OCI-LY3 (cell line): ENCODE data around the gene OR1J4.

Experiments
- H2AFZ ChIP-seq: fragments of 200-600, 300-600 bp; shearing (Covaris generic); 2 replicates; pipeline ENCODE4 v1.6.0; 2014; ENCODE audit warnings: antibody characterized with exemption, low read depth, low read length
- H3K27ac ChIP-seq: fragments of 200-600, 300-600 bp; sonication (generic); 2 replicates; pipeline ENCODE4 v1.5.1; 2014; ENCODE audit warnings: mild to moderate bottlenecking, low read length, moderate library complexity, mixed read lengths
- H3K27me3 ChIP-seq: fragments of 200-600, 300-600 bp; sonication (generic); 2 replicates; pipeline ENCODE4 v1.6.1; 2014; ENCODE audit warnings: low read depth, low read length, mixed read lengths
- H3K36me3 ChIP-seq: fragments of 200-600, 300-600 bp; sonication (generic); replicated peaks from 2 replicates; pipeline ENCODE3; 2014; ENCODE audit warnings: low read depth, low read length, mixed read lengths
- H3K4me1 ChIP-seq: fragments of 300-600, 200-600 bp; sonication (generic); 2 replicates; pipeline ENCODE4 v1.6.1; 2014; ENCODE audit warnings: low read length, mixed read lengths
- H3K4me2 ChIP-seq: fragments of 200-600, 300-600 bp; sonication (generic); 2 replicates; pipeline ENCODE4 v1.6.1; 2014; ENCODE audit warnings: low read length, mixed read lengths
- H3K4me3 ChIP-seq: fragments of 300-600, 200-600 bp; sonication (generic); 2 replicates; pipeline ENCODE4 v1.5.1; 2014; ENCODE audit warnings: antibody characterized with exemption, mild to moderate bottlenecking, low read length, moderate library complexity
- H3K79me2 ChIP-seq: fragments of 300-600, 200-600 bp; shearing (Covaris generic); 2 replicates; pipeline ENCODE4 v1.6.1; 2014; ENCODE audit warnings: mild to moderate bottlenecking, low read length, mixed read lengths
- H3K9ac ChIP-seq: fragments of 300-600, 200-600 bp; shearing (Covaris generic); 2 replicates; pipeline ENCODE4 v1.6.0; 2014; ENCODE audit warnings: mild to moderate bottlenecking, low read length, moderate library complexity
- H3K9me3 ChIP-seq: fragments of 200-600, 300-600 bp; shearing (Covaris generic); 2 replicates; pipeline ENCODE4 v1.6.1; 2014; ENCODE audit warnings: low read length, mixed read lengths; ENCODE audit not compliant: insufficient read depth
- H4K20me1 ChIP-seq: fragments of 200-600, 300-600 bp; sonication (generic); 2 replicates; pipeline ENCODE4 v1.6.1; 2016; ENCODE audit warnings: low read length, mixed read lengths; ENCODE audit not compliant: insufficient read depth
- CTCF ChIP-seq: fragments of 200-600, 300-600 bp; sonication (generic); IDR thresholded peaks from 2 replicates; pipeline ENCODE4 v1.5.1; 2014; ENCODE audit warnings: antibody characterized with exemption, low read length, low read depth
- EZH2phosphoT487 ChIP-seq: fragments of 200-600 bp; shearing (Covaris generic); IDR thresholded peaks from 2 replicates; pipeline ENCODE4 v1.6.1; 2018; ENCODE audit warnings: antibody characterized with exemption, mixed run types, low read depth

The OR1J4 gene

GRCh38 chr9:122510502-122510901 is 8.4 kb upstream of the OR1J4 start, which contains the start of gene OR1J2:
OR1J2 (plus strand) TSS chr9:122510802; CDS start chr9:122510802, 0 bp downstream.
- H4K20me1 ChIP-seq: no peaks in the 10 kb centered on the region
- H3K4me1 ChIP-seq: no peaks in the 10 kb centered on the region
- no peak within 1 kb of the TSS for H2AFZ ChIP-seq
- TF ChIP-seq CTCF (no peak), EZH2phosphoT487 (no peak)
- H3K4me2 ChIP-seq: no peak within 1 kb of the TSS
- H3K79me2 ChIP-seq: no peaks in the 10 kb centered on the region
- H3K27ac ChIP-seq: no peak within 1 kb of the TSS
- no peak within 1 kb of the TSS for H3K4me3 ChIP-seq
- H3K9me3 ChIP-seq: no peaks in the 10 kb centered on the region
- H3K27me3 ChIP-seq: peaks cover 19% of the 10 kb centered on the region
- no peak within 1 kb of the TSS for H3K9ac ChIP-seq
- no peaks in the 10 kb centered on the region for H3K36me3 ChIP-seq

DNA sequence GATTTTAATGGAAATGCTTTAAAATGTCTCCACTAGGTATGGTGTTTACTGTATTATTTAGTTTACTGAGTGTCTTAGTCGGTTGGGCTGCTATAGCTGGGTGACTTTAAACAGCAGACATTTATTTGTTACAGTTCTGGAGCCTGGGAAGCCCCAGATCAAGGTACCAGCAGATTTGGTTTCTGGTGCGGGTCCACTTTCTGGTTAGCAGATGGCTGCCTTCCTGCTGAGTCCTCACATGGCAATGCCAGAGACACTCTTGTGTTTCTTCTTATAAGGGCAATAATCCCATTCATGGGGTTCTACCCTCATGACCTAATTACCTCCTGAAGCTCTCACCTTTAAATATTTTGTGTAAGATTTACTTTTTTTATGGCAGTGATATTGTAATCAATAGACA is 715 bp upstream of the OR1J4 start:
- H3K36me3 ChIP-seq: no peaks in the 10 kb centered on the region
- no peak for TF ChIP-seq EZH2phosphoT487
- TF ChIP-seq CTCF: no peak
- peaks cover 39% of the 10 kb centered on the region; the same call in 1 of the 2 replicates for H3K27me3 ChIP-seq

DNA sequence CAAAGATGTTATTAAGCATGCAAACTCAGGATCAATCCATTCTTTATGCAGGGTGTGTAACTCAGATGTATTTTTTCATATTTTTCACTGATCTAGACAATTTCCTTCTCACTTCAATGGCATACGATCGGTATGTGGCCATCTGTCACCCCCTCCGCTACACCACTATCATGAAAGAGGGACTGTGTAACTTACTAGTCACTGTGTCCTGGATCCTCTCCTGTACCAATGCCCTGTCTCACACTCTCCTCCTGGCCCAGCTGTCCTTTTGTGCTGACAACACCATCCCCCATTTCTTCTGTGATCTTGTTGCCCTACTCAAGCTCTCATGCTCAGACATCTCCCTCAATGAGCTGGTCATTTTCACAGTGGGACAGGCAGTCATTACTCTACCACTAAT is 435 bp downstream of the OR1J4 start:
- Histone ChIP-seq H3K4me3 (no peak overlapping the region), H3K36me3 (no peaks in the 10 kb centered on the region), H3K9ac (no peak overlapping the region), H3K27ac (no peak overlapping the region), H4K20me1 (no peaks in the 10 kb centered on the region), H2AFZ (no peak overlapping the region), H3K79me2 (no peaks in the 10 kb centered on the region), H3K9me3 (no peaks in the 10 kb centered on the region), H3K4me1 (no peaks in the 10 kb centered on the region), H3K4me2 (no peak overlapping the region), H3K27me3 (peaks cover 39% of the 10 kb centered on the region; the same call in 1 of the 2 replicates)
- no peak for TF ChIP-seq CTCF
- no peak for TF ChIP-seq EZH2phosphoT487

More for the DNA sequence above, 715 bp upstream of the OR1J4 start:
- H3K4me1 ChIP-seq: no peaks in the 10 kb centered on the region
- no peaks in the 10 kb centered on the region for H3K79me2 ChIP-seq
- no peaks in the 10 kb centered on the region for H4K20me1 ChIP-seq
- H3K4me2 ChIP-seq: no peak overlapping the region
- H3K4me3 ChIP-seq: no peak overlapping the region
- H2AFZ ChIP-seq: no peak overlapping the region
- H3K27ac ChIP-seq: no peak overlapping the region
- H3K9me3 ChIP-seq: no peaks in the 10 kb centered on the region
- no peak overlapping the region for H3K9ac ChIP-seq

- Histone ChIP-seq H3K9me3 (no peaks in the 10 kb centered on the region), H3K4me1 (no peaks in the 10 kb centered on the region), H3K27me3 (peaks cover 24% of the 10 kb centered on the region), H3K9ac (no peak overlapping the region), H3K27ac (no peak overlapping the region), H3K79me2 (no peaks in the 10 kb centered on the region), H2AFZ (no peak overlapping the region), H3K4me3 (no peak overlapping the region), H3K4me2 (no peak overlapping the region), H4K20me1 (no peaks in the 10 kb centered on the region), H3K36me3 (no peaks in the 10 kb centered on the region)
- TF ChIP-seq CTCF (no peak), EZH2phosphoT487 (no peak)
Observed at GRCh38 chr9:122526602-122527001, 7.7 kb downstream of the OR1J4 start.
